COLO829 (cell line): ENCODE measurements around the gene PNPLA2.

Source experiments
- DNase-seq: peaks from one replicate; pipeline ENCODE4 v3.0.0; 2012; ENCODE audit warnings: low spot score

PNPLA2 gene, protein sequence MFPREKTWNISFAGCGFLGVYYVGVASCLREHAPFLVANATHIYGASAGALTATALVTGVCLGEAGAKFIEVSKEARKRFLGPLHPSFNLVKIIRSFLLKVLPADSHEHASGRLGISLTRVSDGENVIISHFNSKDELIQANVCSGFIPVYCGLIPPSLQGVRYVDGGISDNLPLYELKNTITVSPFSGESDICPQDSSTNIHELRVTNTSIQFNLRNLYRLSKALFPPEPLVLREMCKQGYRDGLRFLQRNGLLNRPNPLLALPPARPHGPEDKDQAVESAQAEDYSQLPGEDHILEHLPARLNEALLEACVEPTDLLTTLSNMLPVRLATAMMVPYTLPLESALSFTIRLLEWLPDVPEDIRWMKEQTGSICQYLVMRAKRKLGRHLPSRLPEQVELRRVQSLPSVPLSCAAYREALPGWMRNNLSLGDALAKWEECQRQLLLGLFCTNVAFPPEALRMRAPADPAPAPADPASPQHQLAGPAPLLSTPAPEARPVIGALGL

DNA sequence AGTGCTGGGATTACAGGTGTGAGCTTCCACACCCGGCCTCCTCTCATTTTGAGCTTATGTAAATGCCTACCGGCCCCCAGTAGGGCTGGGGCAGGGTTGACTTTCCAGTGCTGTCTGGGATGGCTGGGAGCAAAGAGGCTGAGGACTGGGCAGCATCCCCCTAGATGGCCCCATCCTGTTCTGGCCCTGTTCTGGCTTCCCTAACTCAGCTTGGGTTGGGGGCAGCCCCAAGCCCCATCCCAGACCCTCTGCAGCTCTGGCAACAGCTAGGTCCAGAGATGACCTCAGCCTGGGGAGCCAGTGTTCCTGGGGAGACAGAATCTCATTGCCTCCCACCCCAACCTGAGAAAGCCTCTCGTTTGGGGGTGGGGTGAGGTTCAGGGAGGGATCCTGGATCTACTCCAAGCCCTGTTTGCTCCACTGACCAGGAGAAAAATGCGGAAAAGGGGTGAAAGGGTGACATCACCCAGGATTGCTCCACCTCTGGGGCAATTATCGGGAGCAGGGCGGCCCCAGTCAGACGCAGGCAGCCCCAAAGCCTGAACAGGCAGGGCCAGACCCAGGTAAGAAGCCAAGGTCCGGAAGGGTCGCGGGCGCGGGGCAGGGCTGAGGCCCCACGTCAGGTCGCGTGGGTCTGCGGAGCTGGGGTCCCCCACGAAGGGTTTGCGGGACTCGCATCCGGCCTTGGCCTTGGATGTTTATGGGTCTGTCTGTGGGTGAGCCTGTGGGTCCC is at the start of gene PNPLA2:
Gene PNPLA2 (plus strand): TSS at position 519 of the 733 bp plus-strand sequence. CDS start 805 bp downstream, outside the sequence.
- no peak for DNase-seq

DNA sequence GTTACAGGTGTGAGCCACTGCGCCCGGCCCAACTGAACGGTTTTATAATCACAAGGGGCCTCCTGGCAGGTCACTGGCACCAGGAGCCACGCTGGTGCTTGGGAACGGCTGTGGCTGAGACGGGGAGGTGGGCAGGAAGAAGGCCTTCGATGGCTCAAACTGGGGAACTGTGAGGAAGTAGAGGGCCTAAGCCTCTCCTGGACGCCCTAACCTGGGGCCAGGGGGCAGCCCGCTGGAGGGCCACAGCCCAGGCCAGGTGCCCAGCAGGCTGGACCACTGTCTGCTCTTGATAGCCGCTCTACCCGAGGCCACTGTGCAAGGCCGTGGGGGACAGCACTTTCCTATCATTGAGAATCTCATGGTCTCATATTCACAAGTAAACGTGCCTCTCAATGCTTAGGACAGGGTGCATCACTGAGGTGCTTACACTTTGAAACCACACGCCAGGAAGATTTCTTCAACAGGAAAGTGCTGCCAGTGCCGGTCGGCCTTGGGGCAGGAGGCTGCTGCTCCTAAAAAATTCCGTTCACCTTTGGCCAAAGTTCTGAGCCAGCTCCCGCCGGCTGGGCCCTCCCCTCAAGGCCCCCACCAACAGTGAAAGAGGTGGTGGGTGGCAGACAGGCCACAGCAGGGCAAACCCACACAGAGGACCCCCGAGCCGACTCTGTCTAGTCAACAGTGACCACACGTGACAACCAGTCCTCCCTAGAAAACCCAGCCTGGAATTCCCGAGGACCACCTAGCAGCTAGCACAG is 48.6 kb upstream of the PNPLA2 start:
- no peak for DNase-seq

DNA sequence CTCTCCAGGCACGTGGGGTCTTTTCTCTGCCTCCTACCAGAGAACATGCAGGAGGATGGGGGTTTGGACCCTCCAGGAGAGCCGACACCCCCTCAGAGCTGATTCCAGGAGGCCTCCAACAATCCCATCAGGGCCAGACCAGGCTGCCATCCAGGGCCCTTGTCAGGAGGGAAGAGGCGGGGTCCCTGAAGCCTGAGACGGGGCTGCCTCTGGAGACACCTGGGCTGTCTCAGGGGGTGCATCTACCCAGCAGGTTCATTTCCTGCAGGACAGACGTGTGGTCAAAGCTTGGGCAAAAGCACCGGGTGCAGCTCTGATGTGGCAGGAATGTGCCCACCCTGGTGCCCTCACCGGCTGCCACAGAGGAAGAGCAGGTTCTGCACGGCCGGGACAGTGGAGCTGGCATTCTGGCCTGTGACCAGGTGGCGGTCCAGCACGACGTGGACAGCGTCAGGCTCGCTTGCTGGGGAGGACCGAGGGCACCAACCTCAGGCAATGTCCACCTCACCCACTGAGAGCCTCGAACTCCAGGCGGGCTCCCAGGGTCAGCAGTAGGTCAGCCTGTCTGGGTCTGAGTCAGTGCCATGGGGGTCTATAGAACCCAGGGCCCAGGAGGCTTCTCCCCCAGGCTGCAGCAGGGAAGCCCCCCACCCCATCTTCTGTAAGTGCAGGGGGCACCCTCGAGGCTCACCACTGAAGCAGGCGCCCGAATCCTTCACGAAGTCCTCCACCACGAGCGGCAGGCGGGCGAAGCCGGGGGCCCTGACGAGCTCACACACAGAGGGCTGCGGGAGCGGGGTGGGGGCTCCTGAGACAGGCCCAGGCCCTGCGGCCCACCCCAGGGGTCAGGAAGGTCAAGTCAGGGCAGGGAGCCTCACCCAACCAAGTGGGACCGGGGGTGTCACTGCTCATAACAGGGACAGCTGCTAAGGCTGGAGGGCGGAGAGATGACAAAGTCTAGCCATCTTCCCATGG is 47.8 kb upstream of the PNPLA2 start:
- DNase-seq = no peak

DNA sequence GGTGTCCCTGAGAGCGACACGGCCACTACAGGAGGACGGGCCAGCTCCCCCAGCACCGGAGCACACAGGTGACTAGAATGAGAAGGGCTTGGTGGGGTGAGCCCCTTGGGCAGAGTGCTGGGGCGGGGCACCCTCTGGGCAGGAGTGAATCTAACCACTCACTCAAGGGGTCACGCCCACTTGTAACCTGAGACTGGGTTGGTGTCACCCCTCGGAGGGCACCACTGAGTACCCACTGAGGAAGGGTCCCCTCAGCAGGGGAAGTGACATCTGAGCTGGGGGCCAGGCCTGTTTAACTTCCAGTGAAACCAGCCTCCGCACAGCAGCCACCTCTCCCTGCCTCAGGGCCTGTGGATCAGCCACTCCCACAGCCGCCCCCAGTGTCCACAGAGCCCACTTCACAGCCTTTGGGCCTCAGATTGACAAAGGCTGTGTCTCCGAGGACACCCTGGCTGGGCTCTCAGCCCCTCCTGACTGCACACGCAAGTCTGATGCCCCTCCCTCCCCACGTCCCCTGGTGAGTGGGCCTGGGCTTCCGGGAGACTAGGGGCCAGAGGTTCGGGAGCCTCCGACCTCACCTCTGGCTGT is 47.0 kb upstream of the PNPLA2 start:
- DNase-seq = no peak

DNA sequence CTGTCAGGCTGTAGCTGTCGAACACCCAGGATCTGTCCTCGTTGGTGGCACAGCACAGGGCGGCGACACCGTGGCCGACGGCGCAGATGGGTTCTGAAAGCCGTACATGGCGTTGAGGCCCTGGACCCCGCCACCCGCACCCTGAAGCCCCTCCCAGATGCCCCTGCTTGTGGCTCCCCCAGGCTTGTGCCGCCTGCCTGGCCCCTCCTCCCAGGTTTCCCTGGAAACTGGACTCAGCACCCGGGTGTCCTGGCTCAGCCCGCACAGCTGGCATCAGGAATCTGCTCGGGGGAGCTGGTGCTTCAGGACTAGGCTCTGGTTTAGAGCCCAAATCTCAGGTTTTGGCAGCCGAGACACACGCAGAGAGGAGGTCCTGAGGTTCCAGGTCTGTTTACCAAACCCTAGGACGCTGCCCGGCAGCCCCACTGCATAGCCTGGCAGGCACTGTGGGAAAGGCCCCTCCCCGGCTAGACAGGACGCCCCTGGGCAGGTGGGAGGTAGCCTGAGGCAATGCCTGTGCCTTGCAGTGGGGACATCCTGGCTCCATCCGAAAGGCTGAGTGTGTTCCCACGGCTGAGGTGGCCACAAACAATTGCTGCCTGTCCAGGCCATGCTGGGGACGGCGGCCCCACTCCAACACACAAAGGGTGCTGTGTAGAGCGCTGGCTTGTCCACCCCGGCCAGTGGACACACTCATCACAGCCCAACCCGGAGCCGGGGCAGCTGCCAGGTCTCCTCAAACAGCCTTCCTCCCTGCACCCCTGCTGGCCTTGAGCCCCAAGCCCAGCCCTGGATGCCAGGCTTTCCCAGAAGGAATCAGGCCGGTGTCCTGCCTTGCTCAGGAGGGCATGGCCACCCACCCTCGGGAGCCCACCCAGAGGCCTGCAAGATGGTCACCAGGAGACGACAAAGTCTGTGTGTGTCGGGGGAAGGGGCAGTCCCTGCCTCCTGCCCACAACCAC is 46.0 kb upstream of the PNPLA2 start:
- DNase-seq = peak; percentile 83

DNA sequence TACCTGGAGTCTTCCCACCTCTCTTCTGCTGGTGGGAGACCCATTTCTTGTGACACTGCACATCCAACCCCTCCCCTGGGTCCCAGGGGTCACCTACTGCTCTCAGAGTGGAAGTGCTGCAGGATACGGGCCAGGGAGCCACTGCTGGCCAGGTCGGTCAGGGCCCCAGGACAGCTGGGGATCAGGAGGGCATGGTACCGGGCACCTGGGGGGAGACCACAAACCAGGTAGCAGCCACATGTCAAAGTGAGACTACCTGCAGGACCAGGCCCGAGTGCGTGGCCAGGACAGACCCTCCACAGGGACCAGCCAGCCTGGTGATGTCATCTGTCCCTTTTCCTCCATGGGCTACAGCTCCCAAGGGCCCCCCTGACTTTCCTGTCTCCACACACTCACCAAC is 45.3 kb upstream of the PNPLA2 start:
- DNase-seq = no peak

DNA sequence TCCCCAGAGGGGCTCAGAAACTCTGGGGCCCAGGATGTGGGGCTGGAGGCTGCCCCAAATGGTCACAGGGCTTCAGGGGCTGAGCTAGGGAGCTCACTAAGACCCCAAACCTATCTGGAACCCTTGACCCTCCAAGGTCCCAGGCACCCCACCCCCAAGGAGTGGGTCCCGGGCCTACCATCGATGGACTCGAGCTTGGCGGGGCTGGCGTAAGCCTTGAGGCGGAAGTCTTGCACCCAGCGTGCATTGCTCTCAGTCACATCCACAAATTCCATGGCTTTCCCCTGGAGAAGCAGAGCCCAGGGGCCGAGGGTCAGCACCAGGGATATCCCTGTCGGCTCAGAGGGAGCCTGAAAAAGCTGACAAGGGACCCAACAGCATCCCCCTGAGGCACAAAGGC is 44.9 kb upstream of the PNPLA2 start:
- DNase-seq = no peak

DNA sequence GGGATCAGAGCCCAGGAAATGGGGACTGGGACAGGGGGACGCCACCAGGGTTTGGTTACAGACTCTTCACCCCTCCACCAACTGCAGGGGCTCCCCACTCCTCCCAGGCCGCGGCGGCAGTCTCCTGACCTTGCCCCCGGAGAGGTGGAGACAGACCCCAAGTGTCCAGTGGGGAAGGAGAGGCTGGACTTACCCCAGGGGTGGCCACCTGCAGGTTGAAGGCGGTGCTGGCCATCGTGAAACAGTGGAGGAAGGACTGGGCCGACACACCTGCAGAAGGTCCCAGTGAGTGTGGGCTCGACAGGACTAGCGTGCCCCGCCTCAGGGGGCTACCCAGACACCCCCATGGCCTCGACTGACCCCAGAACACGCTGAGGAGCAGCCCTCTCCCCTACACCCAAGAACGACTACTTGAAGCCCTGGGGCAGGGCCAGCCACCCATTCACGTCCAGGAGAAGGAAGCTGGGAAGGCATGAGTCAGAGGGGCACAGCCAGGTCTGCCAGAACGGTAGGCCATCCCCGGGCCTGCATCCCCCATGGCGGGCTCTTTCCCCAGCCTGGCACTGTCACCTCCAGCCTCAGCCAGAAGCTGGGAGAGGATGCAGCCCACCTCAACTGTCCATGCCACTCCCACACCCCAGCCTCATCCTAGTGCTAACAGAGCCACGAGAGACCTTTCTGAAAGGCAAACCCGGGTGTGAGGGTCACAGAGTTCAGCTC is 43.7 kb upstream of the PNPLA2 start:
- no peak for DNase-seq

DNA sequence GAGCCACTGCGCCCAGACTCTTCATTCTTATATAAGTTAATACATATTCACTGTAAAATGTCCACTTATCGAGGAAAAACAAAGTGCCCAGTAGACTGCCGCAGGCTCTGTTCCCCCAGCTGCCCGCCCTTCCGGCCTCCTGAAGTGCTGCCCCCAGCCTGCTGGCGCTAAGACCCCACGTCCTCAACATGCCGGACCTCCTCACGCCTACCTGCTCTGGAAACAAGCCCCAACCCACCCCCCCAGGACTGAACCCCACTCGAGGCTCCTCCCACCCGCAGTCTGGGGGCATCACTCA is 42.5 kb upstream of the PNPLA2 start:
- DNase-seq = no peak

DNA sequence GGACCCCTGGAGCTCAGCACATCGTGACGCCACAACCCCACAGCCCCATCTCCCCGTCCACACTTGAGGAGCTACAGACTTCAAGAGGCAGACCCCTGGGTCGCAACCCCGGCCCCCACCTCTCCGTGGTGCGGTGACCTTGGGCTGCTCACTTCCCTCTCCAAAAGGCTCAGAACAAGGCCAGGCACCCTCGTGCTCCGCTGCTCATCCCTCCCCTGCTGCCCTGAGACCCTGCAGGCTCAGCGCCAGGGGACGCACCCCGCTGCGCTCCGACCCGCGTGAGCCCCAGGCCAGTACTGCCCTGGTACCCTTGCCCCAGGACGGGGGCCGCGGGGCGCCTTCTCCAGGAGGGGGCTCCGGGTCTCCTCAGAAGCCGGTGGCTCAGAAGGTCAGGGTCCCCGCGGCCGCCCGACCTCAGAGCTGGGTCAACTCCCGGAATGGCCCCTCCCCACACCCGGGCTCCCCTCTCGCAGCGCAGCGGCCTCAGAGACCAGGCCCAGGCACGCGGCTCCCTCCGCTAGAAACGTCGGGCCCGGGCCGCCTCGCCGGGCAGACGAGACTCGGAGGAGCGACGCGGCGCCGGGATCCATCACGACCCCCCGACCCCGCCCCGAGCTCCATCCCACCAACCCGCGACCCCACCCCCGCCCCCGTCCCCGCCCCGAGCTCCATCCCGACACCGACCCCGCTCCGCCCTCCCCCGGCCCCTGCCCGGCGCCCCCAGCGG is 42.0 kb upstream of the PNPLA2 start:
- no peak for DNase-seq

DNA sequence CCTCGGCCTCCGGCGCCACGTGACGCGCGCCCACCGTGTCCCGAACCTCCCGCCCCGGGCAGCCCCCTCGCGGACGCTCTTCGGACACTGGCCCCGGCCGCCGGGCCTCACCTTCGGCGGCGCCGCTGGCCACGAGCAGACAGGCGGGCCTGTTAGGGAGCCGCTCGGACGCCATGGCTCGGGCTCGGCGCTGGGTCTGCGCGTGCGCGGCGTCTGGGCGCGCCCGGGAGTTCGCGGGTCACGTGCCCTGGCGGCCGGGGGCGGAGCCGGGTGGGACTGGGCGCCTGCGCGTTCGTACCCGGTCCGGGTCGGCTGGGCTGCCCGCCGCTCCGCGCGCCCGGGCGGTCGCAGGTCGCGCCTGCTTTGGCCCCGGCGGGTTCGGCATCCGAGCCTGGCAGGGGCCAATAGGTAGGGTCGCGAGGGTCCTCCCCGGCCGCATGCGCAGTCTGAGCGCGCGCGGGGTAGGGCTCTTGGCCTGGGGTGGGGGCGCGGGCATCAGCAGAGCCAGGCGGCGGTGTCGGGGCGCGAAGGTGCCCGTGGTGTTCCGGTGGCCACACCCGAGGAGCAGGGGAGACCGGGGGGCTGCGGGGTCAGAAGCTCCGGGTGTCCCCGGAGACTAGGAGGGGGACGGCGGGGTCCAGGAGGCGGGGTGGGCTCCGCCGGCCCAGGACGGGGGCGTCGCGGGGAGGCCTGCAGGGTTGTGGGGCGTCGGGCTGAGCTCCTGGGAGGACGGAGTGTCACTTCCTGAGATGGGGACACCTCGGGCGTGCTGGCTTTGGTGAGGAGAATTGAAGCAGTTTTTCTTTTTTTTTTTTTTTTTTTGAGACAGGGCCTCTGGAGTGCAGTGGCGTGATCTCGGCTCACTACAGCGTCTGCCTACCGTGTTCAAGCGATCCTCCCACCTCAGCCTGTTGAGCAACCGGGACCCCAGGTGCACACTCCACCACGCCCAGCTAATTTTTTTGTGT is 41.1 kb upstream of the PNPLA2 start, which contains the start of gene GATD1:
Gene GATD1 (minus strand): TSS at position 200 of the 968 bp plus-strand sequence. CDS start 25 bp downstream, at position 175.
- DNase-seq = peak; percentile 99

DNA sequence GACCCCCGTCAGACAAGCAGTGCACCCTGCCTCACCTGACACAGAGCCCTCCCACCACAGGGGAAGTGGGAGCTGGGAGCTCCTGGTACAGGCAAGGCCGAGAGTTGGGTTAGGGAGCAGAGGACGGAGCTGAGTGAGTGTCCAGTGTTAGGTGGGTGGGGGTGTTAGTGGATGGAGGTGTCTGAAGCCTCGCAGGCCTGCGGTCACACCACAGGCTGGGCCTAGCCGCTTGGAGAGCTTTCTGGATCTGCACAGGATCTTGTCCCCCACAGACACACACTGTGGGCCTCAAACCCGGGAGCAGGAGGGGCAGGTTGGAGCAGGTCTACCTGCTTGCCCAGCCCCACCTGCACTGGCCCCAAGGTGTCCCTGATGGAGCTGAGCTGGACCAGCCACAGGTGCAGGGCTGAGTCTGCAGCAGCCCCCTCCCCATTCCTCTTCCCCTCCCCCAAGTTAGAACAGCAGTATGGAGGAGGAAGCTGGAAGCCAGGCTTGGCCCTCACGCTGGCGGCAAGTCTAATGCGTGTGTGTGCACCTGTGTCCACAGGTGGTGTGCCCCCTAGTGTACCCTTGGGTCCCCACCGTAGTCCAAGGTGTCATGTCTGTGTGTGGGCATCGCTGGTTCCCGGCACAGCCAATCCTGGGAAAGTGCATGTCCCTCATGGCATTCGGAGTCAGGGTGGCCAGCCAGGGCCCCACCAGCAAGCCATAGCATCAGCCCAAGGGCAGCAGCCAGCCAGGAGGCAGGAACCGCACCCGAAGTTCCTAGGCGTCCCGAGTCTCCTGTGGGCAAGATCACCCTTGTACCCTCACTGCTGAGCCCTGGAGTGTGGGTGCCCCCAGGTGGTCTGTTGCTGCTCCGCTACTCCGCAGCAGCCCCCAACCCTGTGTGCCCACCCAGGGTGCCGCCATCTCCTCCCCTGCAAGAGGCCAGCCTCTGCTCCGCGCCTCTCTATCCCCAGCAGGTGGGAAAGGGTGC is 39.4 kb upstream of the PNPLA2 start:
- no peak for DNase-seq

DNA sequence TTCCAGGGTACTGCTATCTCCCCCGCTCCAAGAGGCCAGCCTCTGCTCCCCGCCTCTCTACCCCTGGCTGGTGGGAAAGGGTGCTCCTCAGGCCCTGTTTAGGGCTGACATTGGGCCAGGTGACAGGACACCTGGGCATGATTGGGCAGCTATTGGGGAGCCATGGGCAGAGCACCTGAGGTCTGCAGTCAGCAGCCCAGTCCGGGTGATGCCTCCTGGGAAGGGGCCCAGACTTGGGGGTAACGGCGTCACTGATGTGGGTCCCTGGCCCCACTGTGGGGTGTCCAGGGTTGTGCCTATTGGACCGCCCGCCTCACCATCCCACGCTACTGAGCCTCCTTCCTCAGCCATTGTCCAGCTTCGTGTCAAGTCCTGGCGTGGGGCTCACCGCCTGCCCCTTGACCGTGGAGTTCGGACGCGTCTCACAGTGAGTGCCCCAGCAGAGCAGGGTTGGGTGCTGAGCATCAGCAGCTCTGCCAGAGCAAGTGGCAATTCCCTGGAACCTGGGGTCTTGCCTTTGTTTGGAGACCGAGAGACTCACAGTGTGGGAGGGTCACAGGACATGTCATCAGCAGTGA is 38.7 kb upstream of the PNPLA2 start:
- DNase-seq = no peak

DNA sequence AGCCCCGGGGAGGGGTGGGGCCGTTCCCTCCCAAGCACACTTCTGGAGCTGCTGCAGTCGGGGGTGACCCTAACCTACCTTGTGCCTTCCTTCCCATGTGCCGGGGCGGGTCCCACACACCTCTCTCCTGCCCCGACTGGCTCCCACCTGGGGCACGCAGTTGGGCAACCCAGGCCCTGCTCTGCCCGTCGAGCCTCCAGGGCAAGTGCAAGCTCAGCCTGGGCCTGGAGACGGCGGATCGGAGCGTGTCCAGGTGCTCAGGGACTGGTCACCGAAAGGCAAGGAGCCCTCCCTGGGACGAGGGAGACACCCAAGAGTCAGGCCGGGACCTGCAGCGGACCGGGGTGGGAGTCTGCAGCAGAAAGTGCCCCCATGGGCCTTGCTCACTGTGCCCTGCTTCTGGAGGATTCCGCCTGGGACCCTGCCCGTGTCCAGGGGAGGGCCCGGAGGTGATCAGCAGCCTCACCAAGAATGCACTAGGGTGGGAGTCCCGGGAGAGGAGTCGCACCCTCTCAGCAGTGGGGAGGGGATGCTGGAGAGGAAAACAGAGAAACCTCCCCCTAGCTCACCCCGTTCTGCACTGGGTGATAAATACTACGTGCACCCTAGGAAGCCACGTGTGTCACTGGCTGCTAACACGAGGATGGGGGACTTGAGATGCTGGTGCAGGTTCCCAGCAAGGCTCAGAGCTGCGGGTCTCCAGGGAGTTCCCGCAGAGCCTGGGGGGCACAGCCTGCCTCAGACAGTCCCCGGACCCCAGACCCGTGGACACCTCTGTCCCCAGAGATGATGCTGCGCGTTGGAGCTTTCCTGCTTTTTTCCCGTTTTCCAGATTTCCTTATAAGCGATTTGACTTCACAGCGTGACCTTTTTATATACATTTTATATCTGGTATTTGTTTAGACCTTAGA is 36.2 kb upstream of the PNPLA2 start:
- DNase-seq = no peak
